ENCODE measurements around the gene RAMP3.

Gene RAMP3

GRCh38 chr7:45180084-45180986 is 22.7 kb downstream of the RAMP3 start:
- no peak for DNase-seq

DNA sequence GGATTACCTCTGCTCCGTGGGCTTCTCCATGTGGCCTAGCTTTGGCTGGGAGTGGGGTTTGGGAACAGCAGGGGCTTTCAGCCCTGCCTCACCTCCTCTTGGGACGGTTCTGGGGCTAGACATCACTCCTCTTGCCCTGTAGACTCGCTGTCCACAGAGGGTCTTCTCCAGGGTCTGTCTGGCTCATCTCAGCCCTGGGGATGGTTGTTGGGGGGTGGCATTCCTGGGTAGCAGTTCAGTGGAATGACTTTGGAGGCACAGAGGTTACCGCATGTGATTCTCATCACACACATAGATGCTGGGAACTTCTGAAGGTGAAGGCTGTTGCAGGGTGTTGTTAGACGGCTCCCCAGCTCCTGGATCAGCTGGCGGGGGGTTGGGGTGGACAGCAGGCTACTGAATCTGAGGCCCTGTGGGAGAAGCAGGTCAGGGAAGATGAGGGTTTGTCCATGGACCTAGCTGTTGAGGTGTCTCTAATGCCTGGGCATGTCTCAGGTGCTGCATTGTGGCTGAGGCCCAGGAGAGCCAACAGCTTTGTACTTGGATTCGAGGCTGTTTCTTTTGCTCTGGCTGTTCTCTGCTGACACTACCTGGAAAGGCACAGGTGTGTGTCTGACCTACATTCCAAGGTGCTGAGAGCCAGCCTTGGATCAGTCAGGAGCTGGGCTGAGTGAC is 23.8 kb downstream of the RAMP3 start:
- no peak for DNase-seq

GRCh38 chr7:45181991-45182855 is 24.6 kb downstream of the RAMP3 start:
- no peak for DNase-seq

GRCh38 chr7:45182856-45183710 is 25.5 kb downstream of the RAMP3 start:
- no peak for DNase-seq

DNA sequence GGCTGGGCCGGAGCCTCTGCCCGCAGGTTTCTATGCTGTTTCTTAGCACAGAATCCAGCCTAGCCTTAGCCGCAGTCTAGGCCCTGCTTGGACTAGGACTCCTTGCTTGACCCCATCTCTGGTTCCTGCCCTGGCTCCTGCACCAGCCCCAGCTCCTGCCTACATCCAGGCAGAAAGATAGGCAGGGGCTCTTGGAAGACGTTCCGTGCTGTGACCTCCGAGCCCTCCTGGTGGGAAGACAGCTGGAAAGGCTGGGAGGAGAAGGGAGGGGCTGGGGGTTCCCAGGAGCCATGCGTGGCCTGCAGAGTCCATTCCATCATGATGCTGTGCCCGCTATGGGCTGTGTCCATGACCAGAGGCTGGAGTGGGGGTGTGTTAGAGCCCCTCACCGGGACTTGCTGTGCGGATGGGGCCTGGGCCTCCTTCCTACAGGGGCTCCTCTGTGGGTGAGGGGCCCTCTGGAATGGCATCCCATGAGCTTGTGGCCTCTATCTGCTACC is 26.2 kb downstream of the RAMP3 start:
- DNase-seq = no peak

DNA sequence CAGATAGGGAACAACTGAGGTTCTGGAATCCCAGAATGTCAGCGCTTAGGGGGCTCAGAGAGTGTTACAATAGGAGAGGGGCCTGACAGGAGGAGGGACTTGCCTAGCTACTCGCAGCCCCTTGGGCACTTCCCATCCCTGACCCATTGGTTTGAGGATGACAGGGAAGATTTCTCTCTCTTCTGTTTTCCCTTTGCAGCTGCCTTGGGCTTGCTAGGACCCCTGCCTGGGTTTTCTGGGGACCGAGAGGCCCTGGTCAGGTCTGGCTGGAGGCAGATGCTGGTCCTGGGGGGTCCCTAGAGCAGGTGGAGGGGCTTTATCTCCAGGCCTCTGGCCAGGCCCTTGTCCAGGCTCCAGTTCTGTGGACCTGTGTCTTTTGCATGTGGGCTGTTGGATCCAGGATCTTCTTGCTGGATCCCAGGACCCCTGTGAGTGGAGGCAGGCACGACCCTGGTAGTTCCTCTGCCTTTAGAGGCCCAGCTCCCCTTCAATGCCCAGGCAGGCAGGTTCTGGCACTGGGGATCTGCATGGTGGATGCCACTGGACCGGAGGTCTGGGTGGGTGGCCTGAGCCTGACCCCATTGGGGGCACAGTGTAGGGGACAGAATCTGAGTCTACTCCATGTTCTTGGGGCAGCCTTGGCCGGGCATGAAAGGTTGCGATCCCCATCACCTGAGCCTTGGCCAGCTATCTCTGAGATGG is 26.9 kb downstream of the RAMP3 start:
- DNase-seq = no peak

- no peak for DNase-seq
These were observed 27.7 kb downstream of the RAMP3 start for GRCh38 chr7:45185028-45185863.

DNA sequence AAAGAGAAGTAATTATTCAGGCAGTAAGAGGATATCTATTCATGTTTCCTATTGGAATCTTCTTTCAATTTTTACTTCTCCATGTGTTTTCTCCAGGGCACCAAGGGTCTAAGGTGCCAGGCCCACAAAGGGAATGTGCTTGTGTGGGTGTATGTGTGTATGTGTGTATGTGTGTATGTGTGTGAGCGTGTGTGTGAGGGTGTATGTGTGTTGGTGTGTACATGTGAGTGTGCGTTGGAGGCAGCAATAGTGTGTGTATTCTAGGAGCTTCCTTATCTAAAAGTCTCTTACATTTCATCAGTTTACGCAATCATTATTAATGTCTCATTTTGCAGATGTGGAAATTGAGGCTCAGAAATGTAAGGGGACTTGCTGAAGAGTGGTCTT is 28.3 kb downstream of the RAMP3 start:
- DNase-seq = no peak

DNA sequence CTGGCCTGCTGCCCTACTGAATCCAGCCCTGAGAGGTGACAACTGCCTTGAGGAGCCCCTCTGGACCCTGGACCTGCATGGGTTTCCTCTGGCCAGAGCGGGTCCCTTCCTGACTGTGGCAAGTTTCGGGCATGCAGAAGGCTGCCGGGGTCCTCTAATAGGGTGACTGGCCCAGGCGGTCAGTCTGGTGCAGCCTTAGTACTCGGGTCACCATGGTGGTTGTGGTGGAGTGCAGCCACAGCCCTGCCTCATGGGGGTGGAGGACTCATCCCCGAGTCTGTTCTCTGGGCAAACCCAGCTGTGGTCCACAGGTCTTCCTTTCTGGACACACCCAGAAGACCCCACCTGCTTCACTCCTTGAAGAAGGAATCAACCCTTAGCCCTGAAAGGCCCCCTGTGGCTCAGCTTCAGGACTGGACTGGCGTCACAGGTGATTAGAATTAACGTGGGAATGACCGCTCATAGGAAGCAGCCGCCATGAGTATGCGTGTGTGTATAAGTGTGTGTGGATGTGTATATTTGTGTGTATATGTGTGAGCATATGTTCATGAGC is 28.7 kb downstream of the RAMP3 start:
- no peak for DNase-seq

GRCh38 chr7:45187089-45187945 is 29.7 kb downstream of the RAMP3 start:
- DNase-seq = no peak

DNA sequence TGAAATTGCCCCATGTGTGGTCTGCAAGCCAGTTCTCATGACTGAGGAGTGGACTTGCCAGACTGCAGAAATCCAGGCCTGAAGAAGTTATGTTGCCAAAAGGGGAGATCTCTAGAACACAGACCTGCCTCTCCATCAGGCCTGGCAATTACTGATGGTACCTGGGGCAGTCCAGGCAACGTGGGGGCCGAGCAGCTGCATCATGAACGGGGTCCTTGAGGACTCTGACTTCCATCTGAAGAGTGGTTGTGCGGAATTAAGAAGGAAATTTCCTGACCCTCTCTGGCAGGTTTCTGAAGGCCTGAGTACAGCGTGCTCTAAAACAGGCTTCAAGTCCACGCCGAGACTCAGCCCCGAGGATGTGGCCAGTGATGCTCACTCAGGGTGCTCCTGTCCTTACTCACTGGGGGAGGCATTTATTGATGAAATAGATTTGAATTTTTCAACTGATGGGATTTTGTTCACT is 30.4 kb downstream of the RAMP3 start:
- DNase-seq = no peak

GRCh38 chr7:45188736-45189135 is 31.1 kb downstream of the RAMP3 start:
- DNase-seq = no peak

GRCh38 chr7:45189151-45189970 is 31.8 kb downstream of the RAMP3 start:
- DNase-seq = no peak

DNA sequence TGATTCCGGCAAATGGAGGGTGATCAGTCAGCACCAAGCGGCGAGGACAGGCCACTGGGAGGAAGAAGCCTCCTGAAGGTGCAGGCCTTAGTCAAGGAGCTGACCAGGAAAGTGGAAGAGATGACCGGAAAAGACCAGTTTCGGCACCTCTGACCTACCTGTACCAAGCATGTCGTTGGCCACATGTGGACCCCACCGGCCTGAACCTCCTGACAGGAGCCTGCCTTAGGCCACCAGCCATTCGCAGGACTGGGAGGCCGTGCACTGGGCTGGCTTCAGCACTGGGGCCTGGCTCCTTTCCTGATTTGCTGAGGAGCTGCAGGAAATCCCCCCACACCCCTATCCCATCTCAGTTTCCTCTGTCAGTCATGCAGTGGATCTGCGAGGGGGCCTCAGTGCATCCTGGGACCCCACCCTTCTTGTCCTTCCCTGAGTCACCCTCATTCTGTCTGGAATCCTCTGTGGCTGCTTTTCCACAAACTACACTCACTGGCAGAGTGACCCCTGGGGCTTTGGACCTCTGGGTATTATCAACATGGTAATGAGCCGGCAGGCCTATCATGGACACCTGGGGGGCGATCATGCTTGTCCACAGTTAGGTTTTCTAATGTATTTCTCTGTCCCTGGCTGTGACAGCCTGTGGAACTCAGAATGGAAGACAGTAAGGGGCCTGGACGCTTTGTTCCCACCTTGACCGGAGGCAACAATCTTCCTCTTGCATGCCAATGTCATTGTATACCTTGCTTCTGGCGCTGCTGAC is 33.0 kb downstream of the RAMP3 start:
- DNase-seq = no peak

GRCh38 chr7:45191396-45191795 is 33.8 kb downstream of the RAMP3 start:
- no peak for DNase-seq

- no peak for DNase-seq
These were observed 35.0 kb downstream of the RAMP3 start for GRCh38 chr7:45192621-45193041.

DNA sequence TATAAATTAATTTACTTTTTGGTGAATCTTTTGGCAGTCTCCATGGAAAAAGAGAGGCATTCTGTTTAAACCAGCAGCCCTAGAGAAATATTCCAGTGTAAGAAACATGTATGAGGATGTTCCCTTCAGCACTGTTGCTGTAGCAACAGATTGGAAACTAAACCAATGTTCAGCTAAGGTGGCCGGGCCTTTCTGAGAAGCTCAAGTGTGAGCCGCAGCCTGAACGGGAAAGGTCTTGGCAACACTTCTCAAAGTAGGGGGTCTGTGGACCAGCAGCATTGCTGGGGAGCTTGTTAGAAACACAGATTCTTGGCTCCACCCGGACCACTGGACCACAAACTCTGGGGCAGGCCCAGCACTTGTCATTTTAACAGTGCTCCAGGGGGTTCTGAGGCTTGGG is 36.2 kb downstream of the RAMP3 start:
- DNase-seq = no peak
